Ishikawa (cell line): ENCODE results near the gene CCSER1.

Source experiments
- EGR1 ChIP-seq: IDR thresholded peaks from 2 replicates; pipeline ENCODE4 v1.6.1; 2012
- EP300 ChIP-seq: IDR thresholded peaks from 2 replicates; pipeline ENCODE4 v1.6.1; 2012; ENCODE audit warnings: borderline replicate concordance
- FOXM1 ChIP-seq: IDR thresholded peaks from 2 replicates; pipeline ENCODE4 v1.6.1; 2012; ENCODE audit warnings: low read depth, borderline replicate concordance
- TCF12 ChIP-seq: IDR thresholded peaks from 2 replicates; pipeline ENCODE4 v1.6.1; 2012; ENCODE audit warnings: low read depth

DNA sequence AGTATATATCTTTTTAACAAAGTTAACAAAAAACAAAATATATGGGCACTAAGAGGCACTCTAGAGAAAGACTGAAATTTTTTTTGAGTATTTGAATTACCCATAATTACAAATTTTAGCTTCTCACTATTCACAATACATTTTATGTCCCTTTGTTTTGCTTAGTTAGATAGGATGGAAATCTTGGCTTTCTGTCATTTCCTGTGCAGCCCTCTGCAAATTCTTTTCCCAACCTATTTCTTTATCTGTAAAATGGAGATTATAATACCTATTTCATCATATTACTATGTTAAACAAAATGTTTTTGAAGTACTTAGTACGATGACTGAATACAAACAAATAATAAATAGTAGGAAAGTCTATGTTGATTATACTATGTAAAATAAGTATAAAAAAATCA, 710.0 kb downstream of the CCSER1 start:
- TF ChIP-seq FOXM1 (no peak), TCF12 (no peak), EP300 (no peak), EGR1 (no peak)
